Ascending aorta (tissue), 2 donors: ENCODE data around the gene CACNA2D3. TPM values are rescaled to one million over a fixed set of nuclear protein-coding genes. Genes with fewer than 3 reads are reported as not detected.
A peak's percentile ranks its signal among the peaks of the same experiment; 100 is the strongest.

Source experiments
- DNase-seq, 2 donors: peaks; one replicate each; pipeline ENCODE4 v3.0.0-alpha.2; 2019; ENCODE audit warnings: low spot score in 2 of 2
- H3K27ac ChIP-seq, 2 donors: fragments of 200-600 bp; sonication (generic); one replicate each; pipeline ENCODE4 v1.5.1; 2016 to 2017; ENCODE audit warnings: mild to moderate bottlenecking in 1 of 2
- H3K27me3 ChIP-seq: fragments of 200-600 bp; sonication (generic); one replicate; pipeline ENCODE4 v1.5.1; 2017
- H3K36me3 ChIP-seq, 2 donors: fragments of 200-600 bp; sonication (generic); one replicate each; pipeline ENCODE4 v1.5.1; 2016
- H3K4me1 ChIP-seq, 2 donors: fragments of 200-600 bp; sonication (generic); one replicate each; pipeline ENCODE4 v1.5.1; 2016 to 2017; ENCODE audit warnings: mild to moderate bottlenecking in 1 of 2
- H3K4me3 ChIP-seq, 2 donors: fragments of 200-600 bp; sonication (generic); one replicate each; pipeline ENCODE4 v1.5.1; 2016 to 2017; ENCODE audit warnings: mild to moderate bottlenecking in 1 of 2
- H3K9me3 ChIP-seq, 2 donors: fragments of 200-600 bp; sonication (generic); one replicate each; pipeline ENCODE4 v1.5.1; 2016
- CTCF ChIP-seq, 3 experiments: fragments of 200-600 bp in 2 of 3; fragments of 450-650 bp in 1 of 3; sonication (generic) in 2 of 3; IDR thresholded peaks; one replicate each; pipeline ENCODE4 v1.5.1; 2016 to 2019; ENCODE audit warnings: antibody characterized with exemption in 3 of 3, mild to moderate bottlenecking in 1 of 3, moderate library complexity in 1 of 3
- intact Hi-C: fragments of 100-400 bp; cut with DNase I; formaldehyde crosslinking; loops from one replicate; pipeline ENCODE4 v1.15.1; 2023
- total RNA-seq: library from RNA; depleted of rRNA; stranded (reverse); fragments of >200 nt; gene quantifications from one replicate; pipeline ENCODE4 v1.1.0, GENCODE V29; 2016

Gene CACNA2D3
- total RNA-seq, 1 donor from 2014 or later = not detected

- TF ChIP-seq CTCF (IDR thresholded peaks at IDR 0.05) = no peak
- H3K9me3 ChIP-seq = no peaks in the 10 kb centered on the region
- H3K4me1 ChIP-seq = no peaks in the 10 kb centered on the region
- no peaks in the 10 kb centered on the region for H3K36me3 ChIP-seq
- H3K27ac ChIP-seq = no peak overlapping the region
- H3K4me3 ChIP-seq = no peak overlapping the region
- H3K27me3 ChIP-seq = no peaks in the 10 kb centered on the region
- intact Hi-C loops = loop anchor here (10.0 kb wide), 1 partner anchor 1828 kb away; no protein-coding TSS in a partner anchor
- DNase-seq = no peak
These were observed 304.0 kb downstream of the CACNA2D3 start for GRCh38 chr3:54426381-54426780.

GRCh38 chr3:54427501-54427900, 305.1 kb downstream of the CACNA2D3 start:
- Histone ChIP-seq H3K27ac (no peak overlapping the region), H3K9me3 (no peaks in the 10 kb centered on the region), H3K4me1 (no peaks in the 10 kb centered on the region), H3K27me3 (no peaks in the 10 kb centered on the region), H3K4me3 (no peak overlapping the region), H3K36me3 (no peaks in the 10 kb centered on the region)
- DNase-seq = no peak
- no peak for TF ChIP-seq CTCF (IDR thresholded peaks at IDR 0.05)
- intact Hi-C loops = loop anchor here (10.0 kb wide), 1 partner anchor 1827 kb away; no protein-coding TSS in a partner anchor

- DNase-seq = no peak
- TF ChIP-seq CTCF (IDR thresholded peaks at IDR 0.05) = peak; percentile 29 to 91 (median 79)
- no peak overlapping the region for H3K4me3 ChIP-seq
- intact Hi-C loops = loop anchor here (10.0 kb wide), 1 partner anchor 1827 kb away; no protein-coding TSS in a partner anchor
- no peak overlapping the region for H3K27ac ChIP-seq
- H3K27me3 ChIP-seq = no peaks in the 10 kb centered on the region
- no peaks in the 10 kb centered on the region for H3K4me1 ChIP-seq
- H3K9me3 ChIP-seq = no peaks in the 10 kb centered on the region
- H3K36me3 ChIP-seq = no peaks in the 10 kb centered on the region
These were observed 305.9 kb downstream of the CACNA2D3 start for GRCh38 chr3:54427941-54428871.

- Histone ChIP-seq H3K4me3 (no peak overlapping the region), H3K36me3 (no peaks in the 10 kb centered on the region), H3K9me3 (no peaks in the 10 kb centered on the region), H3K27me3 (no peaks in the 10 kb centered on the region), H3K4me1 (no peaks in the 10 kb centered on the region), H3K27ac (no peak overlapping the region)
- TF ChIP-seq CTCF (IDR thresholded peaks at IDR 0.05) = no peak
- no peak for DNase-seq
- intact Hi-C loops = no loop called here
These were observed 310.6 kb downstream of the CACNA2D3 start for GRCh38 chr3:54432975-54433374.

GRCh38 chr3:54433846-54434245, 311.5 kb downstream of the CACNA2D3 start:
- no peak overlapping the region for H3K27ac ChIP-seq
- H3K36me3 ChIP-seq = no peaks in the 10 kb centered on the region
- intact Hi-C loops = no loop called here
- no peaks in the 10 kb centered on the region for H3K9me3 ChIP-seq
- no peaks in the 10 kb centered on the region for H3K27me3 ChIP-seq
- DNase-seq = no peak
- H3K4me1 ChIP-seq = no peaks in the 10 kb centered on the region
- TF ChIP-seq CTCF (IDR thresholded peaks at IDR 0.05) = no peak
- H3K4me3 ChIP-seq = no peak overlapping the region
